NCI-H2227 (cell line): ENCODE results near the gene RGS9.
A peak's percentile ranks its signal among the peaks of the same experiment; 100 is the strongest.
"Not testable (repeated sequence)": the region's sequence is repeated elsewhere in the genome, so short reads cannot be mapped to it uniquely, and the experiment has no call there.

Source experiments
- DNase-seq: peaks from one replicate; lab custom pipeline; 2025; ENCODE audit not compliant: unreplicated experiment; lab: John Stamatoyannopoulos, UW

The RGS9 gene

DNA sequence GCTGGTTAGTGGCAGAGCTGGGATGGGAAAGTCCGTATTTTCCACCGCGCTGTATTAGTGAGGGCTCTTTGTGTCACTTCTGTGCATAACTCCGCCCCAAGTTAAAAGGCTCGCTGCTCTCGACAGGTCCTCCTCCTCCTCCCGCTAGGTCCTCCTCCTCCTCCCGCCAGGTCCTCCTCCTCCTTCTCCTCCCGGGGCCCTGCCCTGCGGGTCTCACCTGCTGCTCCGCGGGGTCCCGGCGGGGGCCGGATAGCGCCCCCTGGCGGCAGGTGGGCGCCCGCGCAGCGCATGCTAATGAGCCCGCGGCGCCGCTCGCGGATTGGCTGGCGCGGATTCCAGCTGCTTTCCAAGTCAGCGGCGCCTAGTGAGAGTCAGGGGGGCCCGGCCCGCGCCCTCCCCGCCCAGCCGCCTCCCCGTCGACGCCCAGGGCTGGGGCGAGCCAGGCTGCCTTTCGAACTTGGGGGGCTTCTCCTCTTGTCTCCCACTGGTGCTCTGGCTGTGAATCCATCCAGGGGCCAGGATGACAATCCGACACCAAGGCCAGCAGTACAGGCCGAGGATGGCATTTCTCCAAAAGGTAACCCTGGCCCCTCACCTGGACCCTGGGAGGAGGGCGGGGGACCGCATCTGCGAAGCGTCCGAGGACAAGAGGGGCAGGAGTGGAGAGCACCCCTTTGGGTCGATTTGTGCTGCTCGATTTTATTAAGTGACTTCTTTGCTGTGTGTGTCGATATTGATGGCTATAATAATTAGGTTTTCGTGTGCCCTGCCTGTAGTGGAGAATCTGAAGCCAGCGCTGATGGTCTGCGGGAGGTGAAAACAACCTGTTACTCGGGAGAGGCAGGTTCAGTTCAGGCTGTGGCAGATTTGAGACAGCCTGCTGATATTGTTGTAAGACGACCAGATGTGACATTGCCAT, at the start of gene RGS9:
RGS9 (plus strand) TSS at position 350 of the 919 bp plus-strand sequence; CDS start at position 521, 171 bp downstream.
- DNase-seq, result peak; percentile 86

GRCh38 chr17:65088621-65089360, 48.4 kb upstream of the RGS9 start:
- no peak for DNase-seq

- no peak for DNase-seq
These were observed 44.9 kb upstream of the RGS9 start for GRCh38 chr17:65092262-65092661.

DNA sequence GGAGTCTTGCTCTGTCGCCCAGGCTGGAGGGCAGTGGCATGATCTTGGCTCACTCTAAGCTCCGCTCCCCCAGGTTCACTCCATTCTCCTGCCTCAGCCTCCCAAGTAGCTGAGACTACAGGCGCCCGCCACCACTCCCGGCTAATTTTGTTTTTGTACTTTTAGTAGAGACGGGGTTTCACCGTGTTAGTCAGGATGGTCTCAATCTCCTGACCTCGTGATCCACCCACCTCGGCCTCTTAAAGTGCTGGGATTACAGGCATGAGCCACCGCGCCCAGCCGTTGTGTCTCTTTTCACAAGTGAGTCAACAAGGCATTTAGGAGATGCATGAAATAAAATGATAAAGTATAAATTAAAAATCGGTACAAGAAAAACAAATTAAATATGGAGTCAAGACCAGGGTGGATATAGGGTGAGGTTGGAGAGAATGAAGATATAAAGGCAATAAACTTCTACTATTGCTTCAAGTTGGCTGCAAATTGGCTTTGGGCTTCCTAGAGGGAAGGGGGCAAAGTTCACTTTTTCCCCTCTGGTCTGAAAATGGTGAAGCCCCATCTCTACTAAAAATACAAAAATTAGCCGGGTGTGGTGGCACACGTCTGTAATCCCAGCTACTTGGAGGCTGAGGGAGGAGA, 44.3 kb upstream of the RGS9 start:
- not testable (repeated sequence) for DNase-seq

DNA sequence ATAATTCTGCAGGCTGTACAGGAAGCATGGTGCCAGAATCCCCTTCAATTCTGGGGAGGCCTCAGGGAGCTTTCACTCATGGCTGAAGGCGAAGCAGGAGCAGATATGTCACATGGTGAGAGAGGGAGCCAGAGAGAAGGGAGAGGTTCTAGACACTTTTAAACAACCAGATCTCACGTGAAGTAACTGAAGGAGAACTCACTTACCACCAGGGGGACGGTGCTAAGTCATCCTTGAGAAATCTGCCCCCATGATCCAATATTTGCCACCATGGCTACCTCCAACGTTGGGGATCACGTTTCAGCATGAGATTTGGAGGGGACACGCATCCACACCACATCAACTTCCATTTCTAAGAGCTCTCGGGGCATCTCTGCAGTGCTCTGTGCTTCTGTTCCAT, 43.2 kb upstream of the RGS9 start:
- no peak for DNase-seq

- DNase-seq, result no peak
These were observed 41.7 kb upstream of the RGS9 start for GRCh38 chr17:65095465-65095864.

DNA sequence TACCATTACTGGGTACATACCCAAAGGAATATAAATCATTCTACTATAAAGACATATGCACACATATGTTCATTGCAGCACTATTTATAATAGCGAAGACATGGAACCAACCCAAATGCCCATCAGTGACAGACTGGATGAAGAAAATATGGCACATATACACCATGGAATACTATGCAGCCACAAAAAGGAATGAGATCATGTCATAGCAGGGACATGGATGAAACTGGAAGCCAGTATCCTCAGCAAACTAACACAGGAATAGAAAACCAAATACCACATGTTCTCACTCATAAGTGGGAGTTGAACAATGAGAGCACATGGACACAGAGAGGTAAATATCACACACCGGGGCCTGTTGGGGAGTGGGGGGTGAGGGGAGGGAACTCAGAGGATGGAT, 40.8 kb upstream of the RGS9 start:
- DNase-seq, result not testable (repeated sequence)

DNA sequence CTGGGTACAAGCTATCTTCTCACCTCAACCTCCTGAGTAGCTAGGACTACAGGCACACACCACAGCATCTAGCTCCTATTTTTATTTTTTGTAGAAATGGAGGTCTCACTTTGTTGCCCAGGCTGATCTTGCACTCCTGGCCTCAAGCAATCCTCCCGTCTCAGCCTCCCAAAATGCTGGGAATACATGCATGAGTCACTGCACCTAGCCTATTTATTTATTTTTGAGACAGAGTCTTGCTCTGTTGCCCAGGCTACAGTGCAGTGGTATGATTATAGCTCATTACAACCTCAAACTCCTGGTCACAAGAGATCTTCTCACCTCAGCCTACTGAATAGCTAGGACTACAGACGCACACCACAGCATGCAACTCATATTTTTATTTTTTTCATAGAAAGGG, 40.1 kb upstream of the RGS9 start:
- DNase-seq, result no peak

DNA sequence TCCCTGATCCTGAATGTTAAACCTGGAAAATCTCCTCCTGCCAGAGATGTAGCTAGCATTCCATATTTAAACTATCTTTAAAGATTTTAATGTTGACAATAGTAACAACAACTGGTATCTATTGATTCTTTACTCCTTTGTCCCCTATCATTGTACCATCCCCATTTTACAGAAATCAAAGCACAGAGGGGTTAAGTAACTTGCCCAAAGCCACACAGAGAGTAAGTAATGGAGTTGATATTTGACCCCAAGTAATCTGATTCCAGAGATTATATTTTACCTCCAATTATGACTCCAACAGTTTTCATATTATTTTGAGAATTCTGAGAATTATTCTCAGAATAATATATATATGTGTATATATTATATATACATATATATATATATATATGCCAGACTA, 37.7 kb upstream of the RGS9 start:
- no peak for DNase-seq

DNA sequence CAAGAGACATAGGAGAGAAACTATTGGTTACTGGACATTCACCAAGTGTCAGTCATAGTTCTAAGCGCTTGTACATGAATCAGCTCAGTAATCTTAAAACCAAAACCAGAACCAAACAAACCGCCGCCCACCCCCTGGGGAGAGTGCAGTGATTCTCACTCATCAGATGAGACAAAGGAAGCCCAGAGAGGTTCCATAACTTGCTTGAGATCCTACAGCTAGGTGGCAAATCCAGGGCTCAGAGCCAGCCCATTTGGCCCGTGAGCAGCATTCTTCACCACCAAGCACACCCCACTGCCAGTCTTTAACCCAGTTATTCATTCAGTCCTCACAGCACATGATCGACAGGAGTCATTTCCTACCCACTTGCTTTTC, 37.2 kb upstream of the RGS9 start:
- DNase-seq, result no peak

DNA sequence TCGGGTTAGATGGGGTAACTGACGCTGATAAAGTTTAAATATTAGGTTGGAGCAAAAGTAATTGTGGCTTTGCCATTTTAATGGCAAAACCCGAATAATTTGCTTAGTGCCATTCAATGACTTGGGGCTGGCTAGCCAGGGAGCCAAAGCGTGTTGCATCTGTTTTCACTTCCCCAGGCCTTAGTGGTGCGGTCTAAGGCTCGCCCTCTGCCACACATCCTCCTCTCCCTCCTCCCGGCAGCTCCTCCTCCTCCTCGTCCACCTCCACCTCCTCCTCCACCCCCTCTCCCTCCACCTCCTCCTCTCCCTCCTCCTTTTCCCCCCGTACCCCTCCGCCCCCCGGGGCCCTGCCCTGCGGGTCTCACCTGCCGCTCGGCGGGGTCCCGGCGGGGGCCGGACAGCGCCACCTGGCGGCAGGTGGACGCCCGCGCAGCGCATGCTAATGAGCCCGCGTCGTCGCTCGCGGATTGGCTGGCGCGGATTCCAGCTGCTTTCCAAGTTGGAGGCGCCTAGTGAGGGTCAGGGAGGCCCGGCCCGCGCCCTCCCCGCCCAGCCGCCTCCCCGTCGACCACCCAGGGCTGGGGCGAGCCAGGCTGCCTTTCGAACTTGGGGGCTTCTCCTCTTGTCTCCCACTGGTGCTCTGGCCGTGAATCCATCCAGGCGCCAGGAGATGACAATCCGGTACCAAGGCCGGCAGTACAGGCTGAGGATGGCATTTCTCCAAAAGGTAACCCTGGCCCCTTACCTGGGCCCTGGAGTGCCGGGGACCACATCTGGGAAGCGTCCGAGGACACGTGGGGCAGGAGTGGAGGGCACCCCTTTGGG, 36.6 kb upstream of the RGS9 start:
- DNase-seq, result peak; percentile 91

DNA sequence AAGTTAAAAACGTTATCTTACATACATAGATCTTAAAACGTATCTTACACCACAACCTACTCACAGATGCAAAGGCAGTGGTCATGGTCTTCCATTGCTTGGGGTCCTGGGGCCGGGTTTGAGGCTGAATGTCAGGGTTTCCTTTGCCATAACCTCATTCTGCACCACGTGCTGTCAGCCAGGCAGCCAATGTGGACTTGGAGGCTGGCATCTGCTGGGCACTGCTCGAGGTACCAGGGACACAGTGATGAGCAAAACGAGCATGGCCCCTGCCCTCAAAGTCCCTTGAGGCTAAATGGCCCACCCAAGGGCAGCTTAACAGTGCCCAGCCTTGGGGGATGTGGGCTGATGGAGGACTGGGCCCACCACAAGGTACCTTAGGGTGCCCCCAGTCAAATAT, 35.8 kb upstream of the RGS9 start:
- DNase-seq, result no peak

- no peak for DNase-seq
These were observed 34.9 kb upstream of the RGS9 start for GRCh38 chr17:65102235-65102634.

- no peak for DNase-seq
These were observed 34.4 kb upstream of the RGS9 start for GRCh38 chr17:65102788-65103187.

GRCh38 chr17:65103431-65103830, 33.7 kb upstream of the RGS9 start:
- no peak for DNase-seq

DNA sequence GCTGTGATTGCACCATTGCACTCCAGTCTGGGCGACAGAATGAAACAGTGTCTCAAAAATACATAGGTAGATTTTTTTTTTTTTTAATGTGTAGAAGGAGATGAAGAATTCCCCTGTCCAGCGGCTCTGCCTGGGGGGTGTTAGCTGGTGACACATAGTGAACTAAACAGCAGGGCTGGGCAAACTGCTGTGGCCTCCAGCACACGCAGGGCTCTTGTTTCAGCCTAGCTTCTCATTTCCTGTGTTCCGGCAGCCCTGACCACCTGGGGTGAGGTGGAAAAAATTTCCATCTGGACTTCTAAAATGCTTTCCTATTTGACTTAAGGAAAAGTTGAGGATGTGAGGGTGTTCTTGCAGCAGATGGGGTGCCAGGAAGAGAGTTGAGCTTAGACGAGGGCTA, 33.3 kb upstream of the RGS9 start:
- no peak for DNase-seq

GRCh38 chr17:65104541-65104940, 32.6 kb upstream of the RGS9 start:
- DNase-seq, result no peak

GRCh38 chr17:65104973-65105372, 32.2 kb upstream of the RGS9 start:
- DNase-seq, result no peak

DNA sequence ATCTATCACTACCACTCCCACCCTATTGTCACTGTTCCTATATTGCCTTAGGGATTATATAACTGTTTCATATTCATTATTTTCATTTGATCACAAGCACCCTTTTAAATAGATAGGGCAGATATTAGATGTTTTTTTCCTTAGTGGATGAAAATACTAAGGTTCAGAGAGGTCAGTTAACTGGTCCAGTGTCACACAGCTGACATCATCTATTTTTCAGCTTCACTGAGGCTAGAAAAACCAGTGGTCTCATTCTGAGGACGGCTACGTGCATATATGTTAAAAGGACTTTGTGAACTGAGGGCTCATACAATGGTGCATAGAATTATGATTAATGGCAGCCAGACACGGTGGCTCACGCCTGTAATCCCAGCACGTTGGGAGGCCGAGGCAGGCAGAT, 29.0 kb upstream of the RGS9 start:
- no peak for DNase-seq

- DNase-seq, result no peak
These were observed 27.6 kb upstream of the RGS9 start for GRCh38 chr17:65109543-65109942.
